T1000 (cell line): ENCODE data around the gene SEC24C.
"Not testable (repeated sequence)": the region's sequence is repeated elsewhere in the genome, so short reads cannot be mapped to it uniquely, and the experiment has no call there.

ENCODE experiments used
- DNase-seq: peaks from one replicate; lab custom pipeline; 2025; ENCODE audit warnings: mixed read lengths; lab: John Stamatoyannopoulos, UW

Gene SEC24C

GRCh38 chr10:73772281-73773151, 28.3 kb downstream of the SEC24C start:
- peak; percentile 79 for DNase-seq

DNA sequence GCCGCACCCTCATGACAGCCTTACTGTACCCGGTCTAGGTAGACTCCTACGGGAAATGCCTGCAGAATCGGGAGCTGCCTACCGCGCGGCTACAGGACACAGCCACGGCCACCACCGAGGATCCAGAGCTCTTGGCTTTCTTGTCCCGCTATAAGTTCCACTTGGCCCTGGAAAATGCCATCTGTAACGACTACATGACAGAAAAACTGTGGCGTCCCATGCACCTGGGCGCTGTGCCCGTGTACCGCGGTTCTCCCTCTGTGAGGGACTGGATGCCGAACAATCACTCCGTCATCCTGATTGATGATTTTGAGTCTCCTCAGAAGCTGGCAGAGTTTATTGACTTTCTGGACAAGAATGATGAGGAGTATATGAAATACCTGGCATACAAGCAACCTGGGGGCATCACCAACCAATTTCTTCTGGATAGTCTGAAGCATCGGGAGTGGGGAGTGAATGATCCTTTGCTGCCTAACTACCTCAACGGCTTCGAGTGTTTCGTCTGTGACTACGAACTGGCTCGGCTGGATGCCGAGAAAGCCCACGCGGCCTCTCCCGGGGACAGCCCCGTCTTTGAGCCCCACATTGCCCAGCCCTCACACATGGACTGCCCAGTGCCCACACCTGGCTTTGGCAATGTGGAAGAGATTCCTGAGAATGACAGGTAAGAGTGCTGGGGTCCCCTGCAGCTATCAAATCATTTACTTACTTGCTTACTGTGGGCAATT, 29.1 kb downstream of the SEC24C start:
- DNase-seq: no peak

GRCh38 chr10:73774637-73775036, 30.5 kb downstream of the SEC24C start:
- no peak for DNase-seq

GRCh38 chr10:73779018-73779417, 34.8 kb downstream of the SEC24C start:
- DNase-seq: no peak

DNA sequence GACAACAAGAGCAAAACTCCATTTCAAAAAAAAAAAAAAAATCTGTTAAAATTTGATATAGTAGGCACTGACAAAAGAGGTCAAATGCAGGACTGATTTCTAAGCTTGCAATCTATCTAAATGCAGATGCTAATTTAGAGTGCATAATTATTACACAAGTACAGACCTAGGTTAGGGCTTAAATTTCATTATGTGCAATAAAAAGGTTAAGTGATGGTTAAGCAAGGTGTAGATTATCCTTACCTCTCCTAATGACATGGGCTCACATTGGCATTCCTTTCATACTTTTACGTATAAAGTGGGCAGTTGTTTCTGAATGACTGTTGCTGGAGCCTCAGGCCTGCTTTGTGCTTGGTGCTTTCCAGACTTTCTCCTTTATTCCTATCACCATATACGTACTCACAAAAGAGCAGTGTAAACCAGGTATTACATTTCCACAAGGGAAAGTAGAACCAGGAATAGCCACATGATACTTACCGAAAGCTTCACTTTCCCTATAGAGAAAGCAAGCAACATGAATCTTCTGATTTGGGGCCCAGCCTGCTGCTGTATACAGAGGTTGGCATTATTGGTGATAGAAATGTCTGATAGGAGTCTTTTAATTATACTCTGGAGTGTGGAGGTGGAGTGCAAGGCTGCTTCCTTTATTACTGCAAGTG, 35.5 kb downstream of the SEC24C start:
- DNase-seq: no peak

GRCh38 chr10:73780301-73780700, 36.1 kb downstream of the SEC24C start:
- DNase-seq: no peak

- DNase-seq: no peak
These were observed 36.8 kb downstream of the SEC24C start for GRCh38 chr10:73780966-73781365.

DNA sequence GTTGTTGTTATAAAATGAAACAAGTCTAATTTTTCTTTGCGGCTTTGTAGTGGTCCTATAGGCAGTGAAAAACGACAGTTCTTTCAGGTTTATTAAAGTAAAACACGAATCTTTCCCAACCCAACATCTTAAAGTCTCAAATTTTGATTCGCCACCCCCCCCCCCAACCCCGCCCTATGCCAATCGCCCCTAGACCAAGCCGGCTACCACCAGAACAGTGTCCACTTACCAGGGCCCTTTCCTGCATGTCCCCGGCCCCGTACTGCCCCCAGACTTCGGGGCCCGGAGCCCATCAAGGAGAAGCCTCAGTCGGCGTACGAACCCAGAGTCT, 37.3 kb downstream of the SEC24C start:
- no peak for DNase-seq

DNA sequence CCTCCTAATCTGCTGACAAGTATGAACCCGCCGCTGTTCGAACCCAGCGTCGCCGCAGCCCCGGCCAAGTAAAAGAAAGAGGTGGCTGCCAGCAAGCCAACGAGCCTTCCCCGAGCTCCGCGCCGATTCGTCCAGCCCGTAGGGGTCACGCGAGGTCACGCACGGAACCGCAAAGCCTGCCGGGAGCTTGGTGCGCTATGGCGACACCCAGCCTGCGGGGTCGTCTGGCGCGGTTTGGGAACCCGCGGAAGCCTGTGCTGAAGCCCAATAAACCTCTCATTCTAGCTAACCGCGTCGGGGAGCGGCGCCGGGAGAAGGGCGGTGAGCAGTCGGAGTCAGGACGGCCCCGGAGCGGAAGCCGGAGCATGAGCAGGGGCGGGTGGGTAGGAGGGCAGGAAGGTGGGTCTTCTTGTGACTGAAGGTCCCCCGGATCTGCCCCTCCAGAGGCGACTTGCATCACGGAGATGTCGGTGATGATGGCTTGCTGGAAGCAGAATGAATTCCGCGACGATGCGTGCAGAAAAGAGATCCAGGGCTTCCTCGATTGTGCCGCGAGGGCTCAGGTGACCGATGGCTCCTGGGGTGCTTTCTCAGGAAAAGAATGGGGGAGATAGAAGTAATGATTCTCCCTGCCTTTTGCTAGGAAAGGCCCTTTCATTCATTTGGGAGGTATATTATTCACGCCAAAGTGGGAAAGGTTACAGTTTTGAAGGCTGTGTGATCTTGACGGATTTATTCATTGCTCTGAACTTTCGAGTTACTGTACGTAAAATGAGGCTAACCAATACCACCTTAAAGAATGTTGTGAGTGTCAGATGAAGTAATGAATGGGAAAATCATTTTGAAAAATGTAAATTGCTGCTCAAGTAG, 37.9 kb downstream of the SEC24C start, which contains the start of gene CHCHD1:
Gene CHCHD1 (plus strand): TSS at position 170 of the 870 bp plus-strand sequence. CDS start 28 bp downstream, at position 198.
- peak; percentile 83 for DNase-seq

DNA sequence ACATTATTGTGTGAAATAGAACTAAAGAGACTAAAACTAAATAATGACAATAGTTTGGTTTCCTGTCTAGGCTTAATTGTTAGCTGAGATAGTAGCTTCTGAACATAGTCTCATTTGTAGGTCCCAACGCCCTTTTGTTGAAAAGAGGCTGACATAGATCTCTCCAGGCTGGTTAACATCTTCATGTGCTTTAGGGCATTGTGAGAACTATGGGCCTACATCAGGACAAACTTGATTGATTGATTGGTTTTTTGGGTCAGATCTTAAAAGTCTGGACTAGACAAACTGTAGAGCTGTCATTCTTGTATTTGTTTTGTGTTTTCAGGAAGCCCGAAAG, 38.5 kb downstream of the SEC24C start:
- no peak for DNase-seq

- peak; percentile 79 for DNase-seq
These were observed 41.1 kb downstream of the SEC24C start, which contains the start of gene ZSWIM8 for GRCh38 chr10:73785211-73785720. TSS of gene ZSWIM8 (plus strand) at chr10:73785606. CDS start at chr10:73785879, 273 bp downstream.

- DNase-seq: no peak
These were observed 41.7 kb downstream of the SEC24C start for GRCh38 chr10:73785721-73786511.

DNA sequence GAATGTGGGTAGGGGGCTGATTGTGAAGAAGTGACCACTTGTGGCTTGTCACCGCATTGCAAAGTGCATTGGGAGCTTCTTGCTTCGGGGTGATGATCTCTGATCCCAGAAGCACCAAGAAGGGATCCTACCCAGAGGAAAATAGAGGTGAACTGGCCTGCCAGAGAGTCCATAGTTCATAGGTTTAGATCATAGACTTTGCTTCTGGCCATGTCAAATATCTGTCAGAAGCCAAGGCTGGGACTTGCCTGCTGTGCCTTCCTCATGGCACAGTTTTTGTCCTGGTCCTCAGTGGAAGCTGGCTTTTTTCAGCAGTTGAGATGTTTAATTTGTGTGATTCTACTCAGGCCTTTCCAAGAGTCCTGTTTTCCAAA, 42.3 kb downstream of the SEC24C start:
- no peak for DNase-seq

DNA sequence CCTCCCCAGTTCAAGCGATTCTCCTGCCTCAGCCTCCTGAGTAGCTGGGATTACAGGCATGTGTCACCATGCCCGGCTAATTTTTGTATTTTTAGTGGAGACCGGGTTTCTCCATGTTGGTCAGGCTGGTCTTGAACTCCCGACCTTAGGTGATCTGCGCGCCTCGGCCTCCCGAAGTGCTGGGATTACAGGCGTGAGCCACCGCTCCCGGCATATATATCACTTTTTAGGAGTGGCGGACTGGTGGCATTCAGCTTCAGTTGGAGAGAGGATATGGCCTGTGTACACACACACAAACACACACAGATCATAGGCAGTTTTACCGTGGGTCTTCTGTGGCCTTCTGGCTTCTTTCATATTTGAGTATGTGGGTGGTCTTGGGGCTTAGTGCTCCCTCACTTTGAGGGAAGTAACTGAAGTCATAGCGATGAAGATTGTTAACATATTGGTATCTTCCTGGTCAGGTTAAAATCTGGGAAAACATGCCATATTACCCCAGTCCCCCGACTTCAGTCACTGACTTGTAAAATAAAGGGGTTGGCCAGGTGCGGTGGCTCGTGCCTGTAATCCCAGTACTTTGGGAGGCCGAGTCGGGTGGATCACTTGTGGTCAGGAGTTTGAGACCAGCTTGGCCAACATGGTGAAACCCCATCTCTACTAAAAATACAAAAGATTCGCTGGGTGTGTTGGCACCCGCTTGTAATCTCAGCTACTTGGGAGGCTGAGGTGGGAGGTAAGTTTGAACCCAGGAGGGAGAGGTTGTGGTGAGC, 43.0 kb downstream of the SEC24C start:
- not testable (repeated sequence) for DNase-seq

DNA sequence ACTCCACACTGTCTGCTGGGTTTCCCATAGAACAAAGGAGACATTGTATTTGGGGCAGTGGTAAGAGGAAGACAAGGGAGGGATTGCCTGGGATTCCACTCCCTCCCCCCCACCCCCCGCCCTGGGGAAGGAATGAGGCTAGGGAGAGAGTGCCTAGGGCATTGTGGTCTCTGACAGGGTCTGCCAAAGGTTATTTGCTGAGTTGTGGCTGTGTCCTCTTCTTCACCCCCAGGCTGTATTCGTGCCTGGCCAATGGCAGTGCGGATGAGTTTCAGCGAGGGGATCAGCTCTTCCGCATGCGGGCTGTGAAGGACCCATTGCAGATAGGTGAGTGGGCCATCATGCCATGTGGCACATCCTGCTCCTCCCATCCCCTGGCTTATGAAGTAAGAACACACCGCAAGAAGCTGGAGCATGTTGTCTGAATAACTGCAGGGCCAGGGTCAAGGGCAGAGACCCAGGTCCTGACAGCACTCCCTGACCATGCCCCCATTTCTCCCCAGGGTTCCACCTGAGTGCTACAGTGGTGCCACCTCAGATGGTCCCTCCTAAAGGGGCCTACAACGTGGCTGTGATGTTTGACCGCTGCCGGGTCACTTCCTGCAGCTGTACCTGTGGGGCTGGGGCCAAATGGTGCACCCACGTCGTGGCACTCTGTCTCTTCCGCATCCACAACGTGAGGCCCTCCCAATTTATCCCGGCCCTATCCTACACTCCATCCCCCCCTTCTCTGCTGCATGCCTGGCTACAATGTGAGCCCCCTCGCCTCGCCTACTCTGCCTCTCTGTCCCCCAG, 44.9 kb downstream of the SEC24C start:
- no peak for DNase-seq

DNA sequence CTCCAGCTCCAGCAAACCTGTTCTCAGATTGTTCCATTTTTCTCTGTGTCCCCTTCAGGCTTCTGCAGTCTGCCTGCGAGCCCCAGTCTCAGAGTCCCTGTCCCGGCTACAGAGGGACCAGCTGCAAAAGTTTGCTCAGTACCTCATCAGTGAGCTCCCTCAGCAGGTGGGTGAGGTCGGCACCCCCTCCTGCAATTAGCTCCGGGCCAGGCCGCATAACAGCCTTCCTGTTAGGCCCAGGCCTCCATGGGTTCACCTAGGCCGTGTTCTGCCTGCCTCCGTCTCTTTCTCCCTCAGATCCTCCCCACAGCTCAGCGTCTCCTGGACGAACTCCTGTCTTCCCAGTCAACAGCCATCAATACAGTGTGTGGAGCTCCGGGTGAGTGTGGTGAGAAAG, 45.5 kb downstream of the SEC24C start:
- no peak for DNase-seq

- DNase-seq: no peak
These were observed 46.9 kb downstream of the SEC24C start for GRCh38 chr10:73790886-73791625.

- no peak for DNase-seq
These were observed 47.8 kb downstream of the SEC24C start for GRCh38 chr10:73791871-73792400.
